Sigmoid colon (tissue), 4 donors: ENCODE data around the gene SENP3.

ENCODE experiments used
- CTCF ChIP-seq, 4 experiments: fragments of 450-650 bp in 3 of 4; fragments of 200-600 bp in 1 of 4; IDR thresholded peaks; one replicate each; pipeline ENCODE4 v1.5.1; 2016 to 2019; ENCODE audit warnings: antibody characterized with exemption in 4 of 4, mild to moderate bottlenecking in 3 of 4, moderate library complexity in 2 of 4
- EP300 ChIP-seq, 4 donors: sonication (generic); formaldehyde crosslinking; IDR thresholded peaks; one replicate each; pipeline ENCODE4 v1.6.1; 2017; ENCODE audit warnings: antibody characterized with exemption in 4 of 4
- POLR2A ChIP-seq, 2 donors: fragments of 450-650 bp; IDR thresholded peaks; one replicate each; pipeline ENCODE4 v1.6.1; 2016; ENCODE audit warnings: antibody characterized with exemption in 2 of 2, mild to moderate bottlenecking in 2 of 2, moderate library complexity in 2 of 2
- POLR2AphosphoS5 ChIP-seq, 4 donors: sonication (generic); formaldehyde crosslinking; IDR thresholded peaks; one replicate each; pipeline ENCODE4 v1.6.1; 2017; ENCODE audit warnings: antibody characterized with exemption in 4 of 4

GRCh38 chr17:7612294-7612640 is 50.5 kb downstream of the SENP3 start:
- TF ChIP-seq CTCF (IDR thresholded peaks at IDR 0.05) (no peak), POLR2A (IDR thresholded peaks at IDR 0.05) (no peak), EP300 (IDR thresholded peaks at IDR 0.05) (no peak), POLR2AphosphoS5 (IDR thresholded peaks at IDR 0.05) (no peak)
